IMR-90 (cell line): ENCODE measurements around the gene FLRT1.

Experiments
- CEBPB ChIP-seq: IDR thresholded peaks from 2 replicates; pipeline ENCODE4 v1.6.1; 2012; ENCODE audit warnings: low read depth, low read length, improper control_type of control experiment
- CHD1 ChIP-seq: IDR thresholded peaks from 2 replicates; pipeline ENCODE4 v1.6.1; 2012; ENCODE audit warnings: low read depth, low read length, improper control_type of control experiment
- FOS ChIP-seq: fragments of 150-350 bp; IDR thresholded peaks from 2 replicates; pipeline ENCODE4 v1.6.1; 2016; ENCODE audit warnings: low read depth, low read length
- MAFK ChIP-seq: IDR thresholded peaks from 2 replicates; pipeline ENCODE4 v1.6.1; 2012; ENCODE audit warnings: low read depth, low read length, improper control_type of control experiment
- MXI1 ChIP-seq: IDR thresholded peaks from 2 replicates; pipeline ENCODE4 v1.6.1; 2012; ENCODE audit warnings: low read depth, mild to moderate bottlenecking, low read length, moderate library complexity, borderline replicate concordance
- POLR2A ChIP-seq: IDR thresholded peaks from 2 replicates; pipeline ENCODE4 v1.6.1; 2012; ENCODE audit warnings: mild to moderate bottlenecking, low read depth, low read length
- RAD21 ChIP-seq: IDR thresholded peaks from 2 replicates; pipeline ENCODE4 v1.6.1; 2012; ENCODE audit warnings: low read length, improper control_type of control experiment
- RFX5 ChIP-seq: IDR thresholded peaks from 2 replicates; pipeline ENCODE4 v1.8.0; 2012; ENCODE audit warnings: low read depth, mild to moderate bottlenecking, low read length, moderate library complexity
- SMC3 ChIP-seq: fragments of 150-350 bp; IDR thresholded peaks from 2 replicates; pipeline ENCODE4 v1.6.1; 2016; ENCODE audit warnings: low read depth, mild to moderate bottlenecking, antibody characterized with exemption, low read length, moderate library complexity
- TF ChIP-seq, protein P1 (sequence below): conservative IDR thresholded peaks from 2 replicates; pipeline ENCODE4 v1.5.1; 2012; ENCODE audit warnings: mild to moderate bottlenecking, low read depth, low read length, improper control_type of control experiment
- TF ChIP-seq, protein P2 (sequence below): fragments of 150-350 bp; IDR thresholded peaks from 2 replicates; pipeline ENCODE4 v1.6.1; 2017; ENCODE audit warnings: mild to moderate bottlenecking, antibody characterized with exemption, low read length, low read depth

DNA sequence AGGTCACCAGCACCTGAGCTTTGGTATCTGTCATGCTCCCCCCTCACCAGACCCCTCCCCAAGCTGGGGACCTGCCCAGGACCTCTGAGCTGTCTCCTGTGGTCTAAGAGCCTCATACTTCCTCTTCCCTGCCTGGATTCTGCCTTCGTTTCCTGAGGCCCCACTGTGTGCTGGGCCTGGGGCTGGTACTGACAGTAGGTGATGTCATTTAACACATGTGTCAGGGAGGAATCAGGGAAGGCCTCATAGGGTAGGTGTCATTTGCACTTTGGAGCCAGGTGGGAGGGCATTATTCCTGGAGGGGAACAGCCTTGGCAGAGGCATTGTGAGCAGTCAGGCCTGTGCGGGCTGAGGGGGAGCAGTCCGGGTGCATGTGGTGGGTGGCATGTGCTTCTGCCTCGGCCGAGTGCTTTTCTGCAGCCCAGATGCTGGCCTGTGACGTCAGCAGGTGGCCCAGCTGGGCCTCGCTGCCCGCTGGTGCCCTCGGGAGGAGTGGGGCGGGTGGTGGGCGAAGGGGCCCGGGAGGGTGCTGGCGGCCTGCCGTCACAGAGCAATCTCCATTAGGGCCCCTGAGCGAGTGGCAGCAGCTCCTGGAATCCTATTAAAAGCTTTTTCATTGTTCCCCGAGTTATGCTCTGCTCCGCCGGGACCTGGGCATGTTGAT, 9.1 kb downstream of the FLRT1 start:
- no peak for TF ChIP-seq RAD21
- TF ChIP-seq POLR2A: no peak
- no peak for TF ChIP-seq FOS
- TF ChIP-seq, protein P1, sequence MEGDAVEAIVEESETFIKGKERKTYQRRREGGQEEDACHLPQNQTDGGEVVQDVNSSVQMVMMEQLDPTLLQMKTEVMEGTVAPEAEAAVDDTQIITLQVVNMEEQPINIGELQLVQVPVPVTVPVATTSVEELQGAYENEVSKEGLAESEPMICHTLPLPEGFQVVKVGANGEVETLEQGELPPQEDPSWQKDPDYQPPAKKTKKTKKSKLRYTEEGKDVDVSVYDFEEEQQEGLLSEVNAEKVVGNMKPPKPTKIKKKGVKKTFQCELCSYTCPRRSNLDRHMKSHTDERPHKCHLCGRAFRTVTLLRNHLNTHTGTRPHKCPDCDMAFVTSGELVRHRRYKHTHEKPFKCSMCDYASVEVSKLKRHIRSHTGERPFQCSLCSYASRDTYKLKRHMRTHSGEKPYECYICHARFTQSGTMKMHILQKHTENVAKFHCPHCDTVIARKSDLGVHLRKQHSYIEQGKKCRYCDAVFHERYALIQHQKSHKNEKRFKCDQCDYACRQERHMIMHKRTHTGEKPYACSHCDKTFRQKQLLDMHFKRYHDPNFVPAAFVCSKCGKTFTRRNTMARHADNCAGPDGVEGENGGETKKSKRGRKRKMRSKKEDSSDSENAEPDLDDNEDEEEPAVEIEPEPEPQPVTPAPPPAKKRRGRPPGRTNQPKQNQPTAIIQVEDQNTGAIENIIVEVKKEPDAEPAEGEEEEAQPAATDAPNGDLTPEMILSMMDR: no peak
- TF ChIP-seq RFX5: no peak
- TF ChIP-seq SMC3: no peak
- TF ChIP-seq MAFK: no peak
- TF ChIP-seq, protein P2, sequence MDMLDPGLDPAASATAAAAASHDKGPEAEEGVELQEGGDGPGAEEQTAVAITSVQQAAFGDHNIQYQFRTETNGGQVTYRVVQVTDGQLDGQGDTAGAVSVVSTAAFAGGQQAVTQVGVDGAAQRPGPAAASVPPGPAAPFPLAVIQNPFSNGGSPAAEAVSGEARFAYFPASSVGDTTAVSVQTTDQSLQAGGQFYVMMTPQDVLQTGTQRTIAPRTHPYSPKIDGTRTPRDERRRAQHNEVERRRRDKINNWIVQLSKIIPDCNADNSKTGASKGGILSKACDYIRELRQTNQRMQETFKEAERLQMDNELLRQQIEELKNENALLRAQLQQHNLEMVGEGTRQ: no peak
- TF ChIP-seq CHD1: no peak
- no peak for TF ChIP-seq CEBPB
- TF ChIP-seq MXI1: no peak
